Keratinocyte (primary cell): Measurements from ENCODE around the gene IFITM5.

ENCODE experiments used
- EZH2 ChIP-seq: IDR thresholded peaks from one replicate; pipeline ENCODE4 v1.6.1; 2012; ENCODE audit warnings: inconsistent platforms, mild to moderate bottlenecking, low read length, moderate library complexity
- TF ChIP-seq, protein P1 (sequence below), 3 experiments: IDR thresholded peaks in 1 of 3; conservative IDR thresholded peaks in 1 of 3; optimal IDR thresholded peaks in 1 of 3; 2 replicates in 2 of 3; 3 replicates in 1 of 3; pipeline versions ENCODE3 to v1.5.1; 2011; ENCODE audit warnings: low read length in 3 of 3, mild to moderate bottlenecking in 3 of 3, moderate library complexity in 2 of 3, control low read depth in 1 of 3, inconsistent platforms in 1 of 3; ENCODE audit not compliant: insufficient read depth in 2 of 3; ENCODE audit errors: extremely low read depth in 1 of 3

GRCh38 chr11:296171-297050 lies 2.9 kb downstream of the IFITM5 start:
- TF ChIP-seq, protein P1, sequence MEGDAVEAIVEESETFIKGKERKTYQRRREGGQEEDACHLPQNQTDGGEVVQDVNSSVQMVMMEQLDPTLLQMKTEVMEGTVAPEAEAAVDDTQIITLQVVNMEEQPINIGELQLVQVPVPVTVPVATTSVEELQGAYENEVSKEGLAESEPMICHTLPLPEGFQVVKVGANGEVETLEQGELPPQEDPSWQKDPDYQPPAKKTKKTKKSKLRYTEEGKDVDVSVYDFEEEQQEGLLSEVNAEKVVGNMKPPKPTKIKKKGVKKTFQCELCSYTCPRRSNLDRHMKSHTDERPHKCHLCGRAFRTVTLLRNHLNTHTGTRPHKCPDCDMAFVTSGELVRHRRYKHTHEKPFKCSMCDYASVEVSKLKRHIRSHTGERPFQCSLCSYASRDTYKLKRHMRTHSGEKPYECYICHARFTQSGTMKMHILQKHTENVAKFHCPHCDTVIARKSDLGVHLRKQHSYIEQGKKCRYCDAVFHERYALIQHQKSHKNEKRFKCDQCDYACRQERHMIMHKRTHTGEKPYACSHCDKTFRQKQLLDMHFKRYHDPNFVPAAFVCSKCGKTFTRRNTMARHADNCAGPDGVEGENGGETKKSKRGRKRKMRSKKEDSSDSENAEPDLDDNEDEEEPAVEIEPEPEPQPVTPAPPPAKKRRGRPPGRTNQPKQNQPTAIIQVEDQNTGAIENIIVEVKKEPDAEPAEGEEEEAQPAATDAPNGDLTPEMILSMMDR (optimal IDR thresholded peaks at IDR 0.05 in 1 of 3, IDR thresholded peaks at IDR 0.05 in 1 of 3, conservative IDR thresholded peaks at IDR 0.05 in 1 of 3; ENCODE audit: extremely low read depth in 1 of 3, insufficient read depth in 2 of 3, low read length in 3 of 3): no peak
- TF ChIP-seq EZH2: no peak
